Omental fat pad (tissue), 4 donors: ENCODE results near the gene TAS2R3. TPM values are rescaled to one million over a fixed set of nuclear protein-coding genes. Genes with fewer than 3 reads are reported as not detected.

ENCODE experiments used
- ATAC-seq: fragments of 150-250 bp; one replicate; pipeline ENCODE4 v1.9.1; 2016; ENCODE audit warnings: mild to moderate bottlenecking, moderate library complexity; ENCODE audit not compliant: low FRiP score
- DNase-seq: peaks from one replicate; pipeline ENCODE4 v3.0.0-alpha.2; 2019; ENCODE audit warnings: low spot score
- CTCF ChIP-seq, 3 donors: fragments of 450-650 bp; IDR thresholded peaks; one replicate each; pipeline ENCODE4 v1.5.1; 2016 to 2017; ENCODE audit warnings: antibody characterized with exemption in 3 of 3, mild to moderate bottlenecking in 3 of 3, moderate library complexity in 2 of 3
- total RNA-seq, 4 donors: library from RNA; depleted of rRNA; stranded (reverse); fragments of >200 nt; gene quantifications; one replicate each; pipeline ENCODE4 v1.1.0, GENCODE V29; 2016

TAS2R3 gene
- total RNA-seq: 1 to 10 TPM in 2 of 4 donors, under 1 TPM in 2; 0.63 to 5.4 (median 1.8) TPM

- no peak for TF ChIP-seq CTCF (IDR thresholded peaks at IDR 0.05)
- no peak for DNase-seq
- ATAC-seq: no peak
These were observed at the start of gene TAS2R3 for GRCh38 chr7:141763797-141764196. TAS2R3 (plus strand) TSS chr7:141764097; CDS start chr7:141764159, 62 bp downstream.

- ATAC-seq (no peak), DNase-seq (no peak)
- no peak for TF ChIP-seq CTCF (IDR thresholded peaks at IDR 0.05)
These were observed 49.3 kb upstream of the TAS2R3 start for GRCh38 chr7:141714571-141714970.

- DNase-seq (no peak), ATAC-seq (no peak)
- no peak for TF ChIP-seq CTCF (IDR thresholded peaks at IDR 0.05)
These were observed 48.9 kb upstream of the TAS2R3 start for GRCh38 chr7:141715018-141715417.

GRCh38 chr7:141715794-141716689 is 47.9 kb upstream of the TAS2R3 start:
- TF ChIP-seq CTCF (IDR thresholded peaks at IDR 0.05): no peak
- no peak for DNase-seq
- ATAC-seq: no peak

- no peak for TF ChIP-seq CTCF (IDR thresholded peaks at IDR 0.05)
- DNase-seq (no peak), ATAC-seq (no peak)
These were observed 46.4 kb upstream of the TAS2R3 start for GRCh38 chr7:141717450-141717849.

GRCh38 chr7:141722529-141722928 is 41.4 kb upstream of the TAS2R3 start:
- no peak for TF ChIP-seq CTCF (IDR thresholded peaks at IDR 0.05)
- DNase-seq (no peak), ATAC-seq (no peak)

- TF ChIP-seq CTCF (IDR thresholded peaks at IDR 0.05): no peak
- ATAC-seq (no peak), DNase-seq (no peak)
These were observed 34.9 kb upstream of the TAS2R3 start for GRCh38 chr7:141729020-141729419.
